OCI-LY7 (cell line): ENCODE measurements around the gene PCED1B. TPM values are rescaled to one million over a fixed set of nuclear protein-coding genes. Genes with fewer than 3 reads are reported as not detected.

Source experiments
- BruUV-seq: library from RNA; stranded (reverse); fragments of 400-500 nt; replicated peaks from 2 replicates; lab custom pipeline; 2021; lab: Mats Ljungman, UMichigan
- CTCF ChIA-PET: fragments of 300-600 bp; sonication (Branson Sonifier 250); formaldehyde crosslinking; loops from one replicate; lab custom pipeline; 2022; ENCODE audit warnings: antibody characterized with exemption; ENCODE audit not compliant: unreplicated experiment; lab: Charles Lee
- POLR2A ChIA-PET: fragments of 300-600 bp; sonication (Branson Sonifier 250); formaldehyde crosslinking; loops from one replicate; lab custom pipeline; 2022; ENCODE audit warnings: antibody characterized with exemption; lab: Charles Lee
- DNase-seq: peaks from one replicate; pipeline ENCODE4 v3.0.0-alpha.2; 2015; ENCODE audit warnings: low spot score
- H2AFZ ChIP-seq: fragments of 200-600 bp; sonication (generic), shearing (Covaris generic); 2 replicates; pipeline ENCODE4 v1.6.1; 2014; ENCODE audit warnings: mild to moderate bottlenecking, antibody characterized with exemption, low read length, moderate library complexity
- H3K27ac ChIP-seq: fragments of 200-600 bp; sonication (generic); 2 replicates; pipeline ENCODE4 v1.5.1; 2014; ENCODE audit warnings: mixed run types, low read depth, mild to moderate bottlenecking, moderate library complexity, low read length, inconsistent platforms; ENCODE audit not compliant: poor library complexity, severe bottlenecking
- H3K36me3 ChIP-seq: fragments of 200-600 bp; sonication (generic); 2 replicates; pipeline ENCODE4 v1.6.1; 2014; ENCODE audit warnings: mild to moderate bottlenecking, antibody characterized with exemption, low read length, moderate library complexity, mixed read lengths; ENCODE audit not compliant: insufficient read depth
- H3K4me1 ChIP-seq: fragments of 200-600 bp; sonication (generic); 2 replicates; pipeline ENCODE4 v1.5.1; 2014; ENCODE audit warnings: mild to moderate bottlenecking, low read length; ENCODE audit not compliant: insufficient read depth, poor library complexity, severe bottlenecking
- H3K4me2 ChIP-seq: fragments of 200-600 bp; sonication (generic); 2 replicates; pipeline ENCODE4 v1.6.1; 2014; ENCODE audit warnings: mild to moderate bottlenecking, low read length
- H3K4me3 ChIP-seq: fragments of 200-600 bp; sonication (generic); 2 replicates; pipeline ENCODE4 v1.5.1; 2014; ENCODE audit warnings: mild to moderate bottlenecking, low read depth, low read length; ENCODE audit not compliant: poor library complexity, severe bottlenecking
- H3K79me2 ChIP-seq: fragments of 200-600 bp; sonication (generic); 2 replicates; pipeline ENCODE4 v1.6.1; 2016; ENCODE audit warnings: low read depth, mild to moderate bottlenecking, low read length, moderate library complexity, mixed read lengths; ENCODE audit not compliant: insufficient read depth
- H3K9me2 ChIP-seq: fragments of 200-600 bp; sonication (generic); 2 replicates; pipeline ENCODE4 v1.6.1; 2016; ENCODE audit warnings: mild to moderate bottlenecking, low read length, mixed read lengths; ENCODE audit not compliant: insufficient read depth
- H3K9me3 ChIP-seq: fragments of 200-600 bp; sonication (generic); 2 replicates; pipeline ENCODE4 v1.6.1; 2014; ENCODE audit warnings: mild to moderate bottlenecking, mixed run types, low read length, mixed read lengths
- H4K20me1 ChIP-seq: fragments of 200-600 bp; sonication (generic); 2 replicates; pipeline ENCODE4 v1.6.1; 2014; ENCODE audit warnings: mild to moderate bottlenecking, antibody characterized with exemption, low read length, moderate library complexity, mixed read lengths; ENCODE audit not compliant: insufficient read depth
- CTCF ChIP-seq: fragments of 200-600 bp; sonication (generic); conservative IDR thresholded peaks from 2 replicates; pipeline ENCODE4 v1.5.1; 2014; ENCODE audit warnings: mild to moderate bottlenecking, antibody characterized with exemption, low read length, moderate library complexity, mixed read lengths
- EZH2phosphoT487 ChIP-seq: fragments of 200-600 bp; sonication (generic); IDR thresholded peaks from 2 replicates; pipeline ENCODE4 v1.6.1; 2018; ENCODE audit warnings: low read depth, borderline replicate concordance, mild to moderate bottlenecking, mixed run types, antibody characterized with exemption, low read length, moderate library complexity, mixed read lengths
- intact Hi-C: fragments of 100-400 bp; cut with micrococcal nuclease; formaldehyde crosslinking; loops from one replicate; pipeline ENCODE4 v1.10.0; 2022; ENCODE audit not compliant: unreplicated experiment
- total RNA-seq, 2 experiments: library from RNA; depleted of rRNA in 1 of 2; stranded (reverse); fragments of >200 nt in 1 of 2; shearing (Covaris generic) in 1 of 2; gene quantifications; 2 replicates each; pipeline ENCODE4 v1.2.3, GENCODE V29; 2014 to 2022

PCED1B gene
- total RNA-seq, 2 experiments from 2014 or later: 8.4 to 24.3 TPM

- Histone ChIP-seq H2AFZ (no peak overlapping the region), H3K9me3 (no peaks in the 10 kb centered on the region), H3K4me3 (no peak overlapping the region), H3K36me3 (no peaks in the 10 kb centered on the region), H3K79me2 (no peaks in the 10 kb centered on the region), H3K4me2 (no peak overlapping the region), H4K20me1 (no peaks in the 10 kb centered on the region), H3K9me2 (no peaks in the 10 kb centered on the region), H3K4me1 (no peaks in the 10 kb centered on the region), H3K27ac (no peak overlapping the region)
- CTCF ChIA-PET: no interaction called here
- BruUV-seq: no TSS peak
- POLR2A ChIA-PET: interaction anchor here (0.5 to 0.7 kb wide), 2 partner anchors 271 to 358 kb away, joined by 3 to 4 read pairs; no protein-coding TSS in a partner anchor
- TF ChIP-seq CTCF (no peak), EZH2phosphoT487 (no peak)
- no peak for DNase-seq
- intact Hi-C loops: no loop called here
Measured at GRCh38 chr12:47144769-47145168, 65.3 kb downstream of the PCED1B start.

- H2AFZ ChIP-seq: no peak overlapping the region
- no peaks in the 10 kb centered on the region for H3K79me2 ChIP-seq
- H3K27ac ChIP-seq: no peak overlapping the region
- no peaks in the 10 kb centered on the region for H4K20me1 ChIP-seq
- ChIA-PET POLR2A (interaction anchor here (0.5 to 0.9 kb wide), 3 partner anchors 71 to 358 kb away, joined by 3 to 4 read pairs (median 3); no protein-coding TSS in a partner anchor), CTCF (no interaction called here)
- H3K36me3 ChIP-seq: no peaks in the 10 kb centered on the region
- no TSS peak for BruUV-seq
- no peaks in the 10 kb centered on the region for H3K4me1 ChIP-seq
- H3K4me3 ChIP-seq: no peak overlapping the region
- intact Hi-C loops: no loop called here
- H3K9me3 ChIP-seq: no peaks in the 10 kb centered on the region
- DNase-seq: no peak
- TF ChIP-seq EZH2phosphoT487: no peak
- TF ChIP-seq CTCF: no peak
- no peaks in the 10 kb centered on the region for H3K9me2 ChIP-seq
- H3K4me2 ChIP-seq: no peak overlapping the region
Measured at GRCh38 chr12:47145188-47145587, 65.8 kb downstream of the PCED1B start.

GRCh38 chr12:47147739-47148138 lies 68.3 kb downstream of the PCED1B start:
- no peaks in the 10 kb centered on the region for H4K20me1 ChIP-seq
- no peak for DNase-seq
- H3K36me3 ChIP-seq: no peaks in the 10 kb centered on the region
- no TSS peak for BruUV-seq
- TF ChIP-seq CTCF (no peak), EZH2phosphoT487 (no peak)
- H3K4me3 ChIP-seq: no peak overlapping the region
- no peaks in the 10 kb centered on the region for H3K9me3 ChIP-seq
- no peaks in the 10 kb centered on the region for H3K9me2 ChIP-seq
- H3K27ac ChIP-seq: no peak overlapping the region
- ChIA-PET POLR2A (no interaction called here), CTCF (no interaction called here)
- H3K4me1 ChIP-seq: no peaks in the 10 kb centered on the region
- intact Hi-C loops: no loop called here
- H3K79me2 ChIP-seq: no peaks in the 10 kb centered on the region
- no peak overlapping the region for H3K4me2 ChIP-seq
- H2AFZ ChIP-seq: no peak overlapping the region
